ENCODE measurements around the gene KCTD4. TPM values are rescaled to one million over a fixed set of nuclear protein-coding genes. Genes with fewer than 3 reads are reported as not detected.
A peak's percentile ranks its signal among the peaks of the same experiment; 100 is the strongest.

KCTD4 gene
- total and polyA plus RNA-seq, 9 donors = not detected

- DNase-seq = no peak
- intact Hi-C loops (cut with DNase I) = no loop called here
- Histone ChIP-seq H3K9me3 (no peaks in the 10 kb centered on the region), H3K4me3 (no peak overlapping the region), H3K27me3 (no peaks in the 10 kb centered on the region), H3K36me3 (no peaks in the 10 kb centered on the region), H3K27ac (peak overlapping the region in 1 of 2 donors; percentile 22), H3K4me1 (ENCODE audit: insufficient read depth) (peaks cover 3% of the 10 kb centered on the region)
- no peak for TF ChIP-seq POLR2A (IDR thresholded peaks at IDR 0.05)
Measured at GRCh38 chr13:45206340-45206739, 5.5 kb upstream of the KCTD4 start.

GRCh38 chr13:45205124-45205523 lies 4.3 kb upstream of the KCTD4 start:
- Histone ChIP-seq H3K9me3 (no peaks in the 10 kb centered on the region), H3K36me3 (no peaks in the 10 kb centered on the region), H3K27ac (no peak overlapping the region), H3K4me1 (ENCODE audit: insufficient read depth) (peaks cover 3% of the 10 kb centered on the region), H3K4me3 (no peak overlapping the region), H3K27me3 (no peaks in the 10 kb centered on the region)
- DNase-seq = no peak
- WGBS, 3 donors = 77 to 78% (median 78%) methylated on average over 5 of the region's 5 CpGs
- intact Hi-C loops (cut with DNase I) = no loop called here
- no peak for TF ChIP-seq POLR2A (IDR thresholded peaks at IDR 0.05)
- no peak for TF ChIP-seq CTCF (IDR thresholded peaks at IDR 0.05)
- no peak for TF ChIP-seq EP300 (IDR thresholded peaks at IDR 0.05)

DNA sequence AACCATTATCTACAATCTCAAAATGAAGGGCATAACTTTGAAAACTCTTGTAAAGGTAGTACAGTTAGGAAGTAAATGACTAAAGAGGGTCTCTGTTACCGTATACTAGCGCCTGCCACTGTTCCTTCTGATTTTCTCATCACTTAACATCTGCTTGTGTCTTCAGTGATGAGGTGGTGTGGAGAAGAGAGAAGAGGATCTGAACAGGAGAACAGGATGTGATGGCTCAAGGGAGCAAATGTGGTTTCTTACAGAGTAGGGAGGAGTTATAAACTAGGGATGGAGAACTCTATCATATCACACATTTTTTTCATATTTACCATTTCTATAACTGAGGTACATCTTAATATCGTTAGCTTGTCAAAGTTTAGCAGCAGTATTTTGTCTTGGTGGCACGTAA lies 1.1 kb downstream of the KCTD4 start:
- H3K27ac ChIP-seq = no peak overlapping the region
- no peaks in the 10 kb centered on the region for H3K9me3 ChIP-seq
- H3K4me1 ChIP-seq (ENCODE audit: insufficient read depth) = peaks cover 2% of the 10 kb centered on the region
- intact Hi-C loops (cut with DNase I) = loop anchor here in 1 of 4 donors (10.0 kb wide), 1 partner anchor 75 kb away; no protein-coding TSS in a partner anchor
- WGBS, 3 donors = 75 to 84% (median 82%) methylated on average over 4 of the region's 4 CpGs
- no peaks in the 10 kb centered on the region for H3K27me3 ChIP-seq
- DNase-seq = no peak
- H3K4me3 ChIP-seq = no peak overlapping the region
- no peaks in the 10 kb centered on the region for H3K36me3 ChIP-seq
- TF ChIP-seq POLR2A (IDR thresholded peaks at IDR 0.05) (no peak), CTCF (IDR thresholded peaks at IDR 0.05) (no peak), EP300 (IDR thresholded peaks at IDR 0.05) (no peak)

DNA sequence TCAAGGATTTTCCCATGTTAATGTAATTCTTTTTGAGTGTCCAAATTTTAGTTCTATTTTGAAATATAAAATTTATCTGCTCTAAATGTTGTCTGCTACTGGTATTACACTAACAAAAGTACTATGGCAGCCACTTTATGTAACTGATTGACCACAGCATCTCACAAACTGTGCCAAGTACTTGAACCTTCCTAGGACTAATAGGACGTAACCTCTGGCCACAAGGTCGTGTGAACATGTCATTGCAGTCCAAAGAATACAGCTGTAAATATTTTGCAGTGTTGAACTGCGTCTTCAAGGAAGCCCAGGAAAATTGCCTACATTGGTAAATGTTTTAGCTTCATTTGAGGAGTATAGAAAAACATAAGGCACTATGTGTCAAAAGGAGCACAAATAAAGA lies 1.9 kb downstream of the KCTD4 start:
- no peak for DNase-seq
- Histone ChIP-seq H3K4me1 (ENCODE audit: insufficient read depth) (peaks cover 2% of the 10 kb centered on the region), H3K27ac (no peak overlapping the region), H3K4me3 (no peak overlapping the region), H3K9me3 (no peaks in the 10 kb centered on the region), H3K36me3 (no peaks in the 10 kb centered on the region), H3K27me3 (no peaks in the 10 kb centered on the region)
- intact Hi-C loops (cut with DNase I) = loop anchor here in 1 of 4 donors (10.0 kb wide), 1 partner anchor 76 kb away; no protein-coding TSS in a partner anchor
- 75 to 78% (median 77%) methylated on average over 3 of the region's 3 CpGs for WGBS, 3 donors
- TF ChIP-seq POLR2A (IDR thresholded peaks at IDR 0.05) (no peak), CTCF (IDR thresholded peaks at IDR 0.05) (no peak), EP300 (IDR thresholded peaks at IDR 0.05) (no peak)

- H3K4me1 ChIP-seq (ENCODE audit: insufficient read depth) = peaks cover 2% of the 10 kb centered on the region
- no peak overlapping the region for H3K4me3 ChIP-seq
- no peaks in the 10 kb centered on the region for H3K36me3 ChIP-seq
- WGBS, 3 donors = 78 to 79% (median 79%) methylated on average over 2 of the region's 2 CpGs
- H3K27me3 ChIP-seq = no peaks in the 10 kb centered on the region
- no peak overlapping the region for H3K27ac ChIP-seq
- intact Hi-C loops (cut with DNase I) = loop anchor here in 1 of 4 donors (10.0 kb wide), 1 partner anchor 77 kb away; no protein-coding TSS in a partner anchor
- no peak for TF ChIP-seq POLR2A (IDR thresholded peaks at IDR 0.05)
- no peak for DNase-seq
- no peaks in the 10 kb centered on the region for H3K9me3 ChIP-seq
Measured at GRCh38 chr13:45198041-45198440, 2.8 kb downstream of the KCTD4 start.
